ENCODE data around the gene ACACA.

ACACA gene

GRCh38 chr17:37117373-37118142 lies 289.1 kb downstream of the ACACA start:
- no peaks in the 10 kb centered on the region for H3K9me3 Mint-ChIP-seq
- ATAC-seq (replicated peaks; ENCODE audit: extremely low read depth, poor library complexity, severe bottlenecking) (no peak), DNase-seq (ENCODE audit: low spot score in 2 of 2) (no peak)
- H3K27ac Mint-ChIP-seq (ENCODE audit: low read depth), result no peak overlapping the region
- no peaks in the 10 kb centered on the region for H3K27me3 Mint-ChIP-seq
- no peak overlapping the region for H3K4me3 Mint-ChIP-seq
- H3K4me1 Mint-ChIP-seq, result no peaks in the 10 kb centered on the region
- peaks cover 4% of the 10 kb centered on the region for H3K36me3 Mint-ChIP-seq (ENCODE audit: insufficient read depth)

- no peak overlapping the region for H3K27ac Mint-ChIP-seq (ENCODE audit: low read depth)
- H3K36me3 Mint-ChIP-seq (ENCODE audit: insufficient read depth), result peaks cover 5% of the 10 kb centered on the region
- H3K27me3 Mint-ChIP-seq, result no peaks in the 10 kb centered on the region
Observed at GRCh38 chr17:37116671-37117185, 289.9 kb downstream of the ACACA start.

GRCh38 chr17:37111329-37111728 lies 295.3 kb downstream of the ACACA start:
- DNase-seq (ENCODE audit: low spot score in 2 of 2) (no peak), ATAC-seq (replicated peaks; ENCODE audit: extremely low read depth, poor library complexity, severe bottlenecking) (no peak)
- H3K4me3 Mint-ChIP-seq, result no peak overlapping the region
- H3K4me1 Mint-ChIP-seq, result no peaks in the 10 kb centered on the region
- peaks cover 19% of the 10 kb centered on the region for H3K36me3 Mint-ChIP-seq (ENCODE audit: insufficient read depth)
- no peaks in the 10 kb centered on the region for H3K27me3 Mint-ChIP-seq
- H3K27ac Mint-ChIP-seq (ENCODE audit: low read depth), result no peak overlapping the region
- no peaks in the 10 kb centered on the region for H3K9me3 Mint-ChIP-seq

More at GRCh38 chr17:37116671-37117185, 289.9 kb downstream of the ACACA start:
- H3K4me3 Mint-ChIP-seq, result no peak overlapping the region
- ATAC-seq (replicated peaks; ENCODE audit: extremely low read depth, poor library complexity, severe bottlenecking) (no peak), DNase-seq (ENCODE audit: low spot score in 2 of 2) (no peak)
- H3K4me1 Mint-ChIP-seq, result no peaks in the 10 kb centered on the region
- H3K9me3 Mint-ChIP-seq, result no peaks in the 10 kb centered on the region

GRCh38 chr17:37110746-37111145 lies 295.9 kb downstream of the ACACA start:
- Mint-ChIP-seq H3K27me3 (no peaks in the 10 kb centered on the region), H3K27ac (ENCODE audit: low read depth) (no peak overlapping the region), H3K4me1 (no peaks in the 10 kb centered on the region), H3K4me3 (no peak overlapping the region), H3K36me3 (ENCODE audit: insufficient read depth) (peaks cover 19% of the 10 kb centered on the region), H3K9me3 (no peaks in the 10 kb centered on the region)
- DNase-seq (ENCODE audit: low spot score in 2 of 2) (no peak), ATAC-seq (replicated peaks; ENCODE audit: extremely low read depth, poor library complexity, severe bottlenecking) (no peak)

- no peaks in the 10 kb centered on the region for H3K27me3 Mint-ChIP-seq
- ATAC-seq (replicated peaks; ENCODE audit: extremely low read depth, poor library complexity, severe bottlenecking), result no peak
- H3K36me3 Mint-ChIP-seq (ENCODE audit: insufficient read depth), result peaks cover 19% of the 10 kb centered on the region
- no peaks in the 10 kb centered on the region for H3K9me3 Mint-ChIP-seq
- no peak for DNase-seq (ENCODE audit: low spot score in 2 of 2)
- H3K4me3 Mint-ChIP-seq, result no peak overlapping the region
- H3K4me1 Mint-ChIP-seq, result no peaks in the 10 kb centered on the region
- no peak overlapping the region for H3K27ac Mint-ChIP-seq (ENCODE audit: low read depth)
Observed at GRCh38 chr17:37109731-37110710, 296.6 kb downstream of the ACACA start.

GRCh38 chr17:37109106-37109505 lies 297.5 kb downstream of the ACACA start:
- no peak overlapping the region for H3K4me3 Mint-ChIP-seq
- no peak for ATAC-seq (replicated peaks; ENCODE audit: extremely low read depth, poor library complexity, severe bottlenecking)
- H3K27me3 Mint-ChIP-seq, result no peaks in the 10 kb centered on the region
- no peaks in the 10 kb centered on the region for H3K9me3 Mint-ChIP-seq
- peaks cover 23% of the 10 kb centered on the region for H3K36me3 Mint-ChIP-seq (ENCODE audit: insufficient read depth)
- H3K4me1 Mint-ChIP-seq, result no peaks in the 10 kb centered on the region
- DNase-seq (ENCODE audit: low spot score in 2 of 2), result no peak
- no peak overlapping the region for H3K27ac Mint-ChIP-seq (ENCODE audit: low read depth)

GRCh38 chr17:37107406-37108083 lies 299.1 kb downstream of the ACACA start:
- ATAC-seq (replicated peaks; ENCODE audit: extremely low read depth, poor library complexity, severe bottlenecking) (no peak), DNase-seq (ENCODE audit: low spot score in 2 of 2) (no peak)
- H3K27me3 Mint-ChIP-seq, result no peaks in the 10 kb centered on the region
- no peaks in the 10 kb centered on the region for H3K4me1 Mint-ChIP-seq
- no peak overlapping the region for H3K4me3 Mint-ChIP-seq
- no peaks in the 10 kb centered on the region for H3K9me3 Mint-ChIP-seq
- peaks cover 28% of the 10 kb centered on the region for H3K36me3 Mint-ChIP-seq (ENCODE audit: insufficient read depth)
- H3K27ac Mint-ChIP-seq (ENCODE audit: low read depth), result no peak overlapping the region

- no peak for ATAC-seq (replicated peaks; ENCODE audit: extremely low read depth, poor library complexity, severe bottlenecking)
- H3K4me3 Mint-ChIP-seq, result no peak overlapping the region
- no peaks in the 10 kb centered on the region for H3K9me3 Mint-ChIP-seq
- no peak overlapping the region for H3K27ac Mint-ChIP-seq (ENCODE audit: low read depth)
- DNase-seq (ENCODE audit: low spot score in 2 of 2), result no peak
- no peaks in the 10 kb centered on the region for H3K27me3 Mint-ChIP-seq
- H3K4me1 Mint-ChIP-seq, result no peaks in the 10 kb centered on the region
- peaks cover 21% of the 10 kb centered on the region for H3K36me3 Mint-ChIP-seq (ENCODE audit: insufficient read depth)
Observed at GRCh38 chr17:37106049-37106448, 300.6 kb downstream of the ACACA start.

- no peak overlapping the region for H3K4me3 Mint-ChIP-seq
- DNase-seq (ENCODE audit: low spot score in 2 of 2) (no peak), ATAC-seq (replicated peaks; ENCODE audit: extremely low read depth, poor library complexity, severe bottlenecking) (no peak)
- peaks cover 11% of the 10 kb centered on the region for H3K36me3 Mint-ChIP-seq (ENCODE audit: insufficient read depth)
- no peaks in the 10 kb centered on the region for H3K27me3 Mint-ChIP-seq
- no peaks in the 10 kb centered on the region for H3K4me1 Mint-ChIP-seq
- no peaks in the 10 kb centered on the region for H3K9me3 Mint-ChIP-seq
- no peak overlapping the region for H3K27ac Mint-ChIP-seq (ENCODE audit: low read depth)
Observed at GRCh38 chr17:37103231-37103630, 303.4 kb downstream of the ACACA start.

- no peak for ATAC-seq (replicated peaks; ENCODE audit: extremely low read depth, poor library complexity, severe bottlenecking)
- H3K4me3 Mint-ChIP-seq, result no peak overlapping the region
- peaks cover 16% of the 10 kb centered on the region for H3K36me3 Mint-ChIP-seq (ENCODE audit: insufficient read depth)
- H3K27me3 Mint-ChIP-seq, result no peaks in the 10 kb centered on the region
- no peaks in the 10 kb centered on the region for H3K4me1 Mint-ChIP-seq
- no peak overlapping the region for H3K27ac Mint-ChIP-seq (ENCODE audit: low read depth)
- DNase-seq (ENCODE audit: low spot score in 2 of 2), result no peak
- H3K9me3 Mint-ChIP-seq, result no peaks in the 10 kb centered on the region
Observed at GRCh38 chr17:37101306-37101705, 305.3 kb downstream of the ACACA start.

- no peaks in the 10 kb centered on the region for H3K9me3 Mint-ChIP-seq
- peaks cover 16% of the 10 kb centered on the region for H3K36me3 Mint-ChIP-seq (ENCODE audit: insufficient read depth)
- no peak for DNase-seq (ENCODE audit: low spot score in 2 of 2)
- no peak for ATAC-seq (replicated peaks; ENCODE audit: extremely low read depth, poor library complexity, severe bottlenecking)
- H3K4me1 Mint-ChIP-seq, result no peaks in the 10 kb centered on the region
- H3K4me3 Mint-ChIP-seq, result no peak overlapping the region
- H3K27me3 Mint-ChIP-seq, result no peaks in the 10 kb centered on the region
- no peak overlapping the region for H3K27ac Mint-ChIP-seq (ENCODE audit: low read depth)
Observed at GRCh38 chr17:37100231-37100630, 306.4 kb downstream of the ACACA start.

GRCh38 chr17:37098910-37099664 lies 307.5 kb downstream of the ACACA start:
- H3K4me1 Mint-ChIP-seq, result no peaks in the 10 kb centered on the region
- DNase-seq (ENCODE audit: low spot score in 2 of 2) (no peak), ATAC-seq (replicated peaks; ENCODE audit: extremely low read depth, poor library complexity, severe bottlenecking) (no peak)
- H3K27ac Mint-ChIP-seq (ENCODE audit: low read depth), result no peak overlapping the region
- H3K36me3 Mint-ChIP-seq (ENCODE audit: insufficient read depth), result peaks cover 12% of the 10 kb centered on the region
- H3K9me3 Mint-ChIP-seq, result no peaks in the 10 kb centered on the region
- no peak overlapping the region for H3K4me3 Mint-ChIP-seq
- no peaks in the 10 kb centered on the region for H3K27me3 Mint-ChIP-seq

Measured in central memory CD8-positive, alpha-beta T cell (primary cell).